Stimulated activated naive CD8-positive, alpha-beta T cell treated with anti-CD3 and anti-CD28 coated beads, Interleukin-15, Interleukin-2, amounts not matched to agents 100 ng/mL and 50 ng/mL, for 24 hours (primary cell): ENCODE measurements around the gene TNRC18.

Experiments
- H3K27ac Mint-ChIP-seq: one replicate; pipeline ENCODE4 v1.8.0; 2021; ENCODE audit warnings: mild to moderate bottlenecking, mixed read lengths
- H3K27me3 Mint-ChIP-seq: one replicate; pipeline ENCODE4 v1.8.0; 2021; ENCODE audit warnings: mixed read lengths
- H3K36me3 Mint-ChIP-seq: one replicate; pipeline ENCODE4 v1.8.0; 2021; ENCODE audit warnings: low read depth, mixed read lengths
- H3K4me1 Mint-ChIP-seq: one replicate; pipeline ENCODE4 v1.8.0; 2021; ENCODE audit warnings: low read depth, mixed read lengths
- H3K4me3 Mint-ChIP-seq: one replicate; pipeline ENCODE4 v1.8.0; 2021; ENCODE audit warnings: mild to moderate bottlenecking, mixed read lengths
- H3K9me3 Mint-ChIP-seq: one replicate; pipeline ENCODE4 v1.8.0; 2021; ENCODE audit warnings: mixed read lengths

Gene TNRC18

DNA sequence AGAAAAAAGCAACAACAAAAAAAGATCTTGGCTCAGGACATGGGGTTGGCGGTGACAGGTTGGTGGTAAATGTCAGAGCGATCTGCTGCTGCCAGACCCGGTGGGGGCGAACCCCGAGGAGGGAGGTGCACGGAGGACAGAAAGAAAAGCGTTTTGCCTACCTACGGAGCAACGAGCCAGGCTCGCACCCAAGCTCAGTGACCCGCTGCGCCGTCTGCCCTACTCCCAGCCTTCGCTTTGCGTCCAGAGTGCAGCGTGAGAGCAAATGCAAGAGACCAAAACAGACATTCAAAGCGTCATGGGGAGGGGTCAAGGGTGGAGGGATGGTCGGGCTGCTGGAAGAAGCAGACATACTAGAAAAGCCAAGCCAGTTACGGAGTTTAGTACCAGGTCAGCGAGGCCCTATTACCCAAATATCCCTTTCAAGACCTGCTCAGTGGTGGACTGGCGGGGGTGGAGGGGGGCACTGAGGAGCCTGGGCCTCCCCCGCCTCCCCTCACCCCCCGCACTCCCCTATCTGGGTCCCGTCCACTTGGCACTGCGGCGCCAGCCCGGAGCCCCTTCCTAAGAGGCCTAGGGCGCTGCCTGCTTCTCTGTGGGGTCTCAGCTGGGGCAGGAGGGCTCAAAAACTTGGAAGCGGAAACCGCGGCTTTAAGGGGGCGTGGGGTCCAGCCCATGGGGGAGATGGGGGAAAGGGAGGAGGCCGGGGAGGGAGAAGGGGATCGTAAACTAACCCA is 74.0 kb downstream of the TNRC18 start:
- no peaks in the 10 kb centered on the region for H3K27me3 Mint-ChIP-seq
- H3K9me3 Mint-ChIP-seq, result no peaks in the 10 kb centered on the region
- no peak overlapping the region for H3K27ac Mint-ChIP-seq
- H3K4me1 Mint-ChIP-seq, result peaks cover 3% of the 10 kb centered on the region
- no peak overlapping the region for H3K4me3 Mint-ChIP-seq
- peaks cover 49% of the 10 kb centered on the region for H3K36me3 Mint-ChIP-seq

DNA sequence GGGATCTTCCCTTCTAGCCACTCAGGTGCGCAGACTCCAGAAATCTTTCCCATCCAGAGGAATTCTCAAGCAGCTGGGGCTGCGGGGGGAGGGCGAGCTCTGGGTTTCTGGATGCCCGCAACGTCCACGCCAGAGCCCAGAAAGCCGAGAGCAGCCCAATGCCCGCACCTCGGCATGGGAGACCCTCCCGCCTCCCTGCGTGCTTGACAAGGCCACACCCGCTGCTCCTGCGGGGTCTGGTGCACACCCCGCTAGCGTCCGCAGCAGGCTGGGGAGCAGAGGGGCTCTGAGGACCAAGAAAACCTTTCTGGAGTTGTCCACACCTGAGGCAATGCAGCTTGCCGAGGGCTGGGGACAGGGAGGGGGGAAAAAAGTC is 74.6 kb downstream of the TNRC18 start:
- H3K36me3 Mint-ChIP-seq, result peaks cover 50% of the 10 kb centered on the region
- H3K27me3 Mint-ChIP-seq, result no peaks in the 10 kb centered on the region
- H3K4me3 Mint-ChIP-seq, result no peak overlapping the region
- H3K9me3 Mint-ChIP-seq, result peaks cover 2% of the 10 kb centered on the region
- no peak overlapping the region for H3K27ac Mint-ChIP-seq
- no peaks in the 10 kb centered on the region for H3K4me1 Mint-ChIP-seq

DNA sequence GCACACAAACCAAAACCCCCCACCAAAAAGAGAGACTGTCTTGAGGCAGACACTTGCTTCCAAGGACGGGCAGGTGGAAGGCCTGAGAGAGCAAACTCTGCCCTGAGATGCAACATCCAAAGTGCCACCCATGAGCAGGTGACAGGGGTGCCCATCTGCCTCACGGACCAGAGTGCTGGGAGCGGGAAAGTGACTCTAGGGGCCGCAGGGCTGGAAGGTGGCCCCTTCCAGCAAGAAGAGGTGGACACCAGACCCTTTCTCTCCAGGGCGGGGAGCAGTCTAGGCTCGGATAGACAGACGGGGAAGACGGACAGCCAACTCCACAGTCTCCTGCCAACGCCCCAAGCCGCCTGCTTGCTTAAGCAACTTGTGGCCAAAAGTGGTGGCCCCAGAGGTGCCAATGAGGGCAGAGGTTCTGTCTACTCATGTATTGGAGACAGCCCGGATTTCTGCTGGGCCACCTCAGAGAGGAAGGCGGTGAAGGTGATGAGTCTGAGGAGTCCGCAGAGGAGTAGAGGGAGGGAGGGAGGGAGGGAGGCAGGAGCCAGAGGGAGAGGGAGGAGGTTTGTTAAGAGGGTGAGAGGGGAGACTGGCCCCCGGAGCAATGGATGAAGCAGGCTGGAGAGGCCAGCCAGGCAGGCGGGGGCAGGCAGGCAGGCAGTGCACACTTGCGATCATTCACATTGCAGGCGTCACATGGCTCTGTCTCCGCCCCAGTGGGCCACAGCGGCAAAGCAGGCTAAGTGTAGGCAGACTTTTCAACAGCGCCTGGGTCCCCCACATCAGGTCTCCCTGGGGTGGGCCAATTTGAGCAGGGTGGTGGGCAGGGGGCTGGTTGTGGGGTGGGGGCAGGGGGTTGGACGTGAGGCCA is 75.3 kb downstream of the TNRC18 start:
- H3K27me3 Mint-ChIP-seq, result no peaks in the 10 kb centered on the region
- H3K9me3 Mint-ChIP-seq, result peaks cover 7% of the 10 kb centered on the region
- peaks cover 52% of the 10 kb centered on the region for H3K36me3 Mint-ChIP-seq
- no peak overlapping the region for H3K4me3 Mint-ChIP-seq
- H3K4me1 Mint-ChIP-seq, result no peaks in the 10 kb centered on the region
- H3K27ac Mint-ChIP-seq, result no peak overlapping the region

DNA sequence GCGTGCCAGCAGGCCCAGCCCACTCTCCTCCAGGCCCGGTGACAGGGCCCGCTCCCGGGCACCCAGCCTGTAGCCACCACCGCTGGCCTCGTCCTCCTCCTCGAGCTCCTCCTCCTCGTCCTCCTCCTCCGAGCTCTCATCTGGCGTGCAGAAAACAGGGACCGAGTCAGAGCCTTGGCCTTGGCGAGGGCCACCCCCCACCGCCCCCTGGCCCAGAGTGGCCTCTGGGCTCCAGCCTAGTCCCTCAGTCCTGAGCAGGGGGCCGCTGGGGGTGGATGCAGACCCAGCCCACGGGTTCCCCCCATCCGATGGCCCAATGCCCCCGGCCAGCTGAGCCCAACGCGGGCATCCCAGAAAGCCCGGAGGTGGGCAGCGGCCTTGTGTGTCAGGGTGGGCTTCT is 78.0 kb downstream of the TNRC18 start:
- peaks cover 57% of the 10 kb centered on the region for H3K36me3 Mint-ChIP-seq
- no peak overlapping the region for H3K27ac Mint-ChIP-seq
- no peaks in the 10 kb centered on the region for H3K27me3 Mint-ChIP-seq
- H3K4me3 Mint-ChIP-seq, result no peak overlapping the region
- H3K4me1 Mint-ChIP-seq, result no peaks in the 10 kb centered on the region
- peaks cover 7% of the 10 kb centered on the region for H3K9me3 Mint-ChIP-seq

DNA sequence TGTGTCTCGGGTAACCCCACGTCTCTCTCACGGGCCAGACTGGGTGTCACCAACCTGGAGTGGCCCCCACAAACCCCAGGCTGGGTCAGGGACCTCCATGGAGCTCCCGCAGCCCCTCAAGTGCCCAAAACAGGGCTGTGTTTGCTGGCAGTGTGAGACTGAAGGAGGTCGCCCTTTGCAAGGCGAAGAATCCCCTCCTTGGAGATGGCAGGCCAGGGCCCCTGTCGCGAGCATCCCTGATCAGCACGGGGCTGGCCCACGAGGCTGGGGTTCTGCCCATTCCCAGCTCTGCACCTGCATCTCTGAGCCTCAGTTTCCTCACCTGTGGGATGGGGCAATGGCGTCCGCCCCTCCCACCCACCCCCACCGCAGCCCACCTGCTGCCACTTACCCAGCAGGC is 78.5 kb downstream of the TNRC18 start:
- H3K4me3 Mint-ChIP-seq, result no peak overlapping the region
- H3K27ac Mint-ChIP-seq, result no peak overlapping the region
- peaks cover 7% of the 10 kb centered on the region for H3K9me3 Mint-ChIP-seq
- peaks cover under 1% of the 10 kb centered on the region for H3K4me1 Mint-ChIP-seq
- no peaks in the 10 kb centered on the region for H3K27me3 Mint-ChIP-seq
- peaks cover 61% of the 10 kb centered on the region for H3K36me3 Mint-ChIP-seq

DNA sequence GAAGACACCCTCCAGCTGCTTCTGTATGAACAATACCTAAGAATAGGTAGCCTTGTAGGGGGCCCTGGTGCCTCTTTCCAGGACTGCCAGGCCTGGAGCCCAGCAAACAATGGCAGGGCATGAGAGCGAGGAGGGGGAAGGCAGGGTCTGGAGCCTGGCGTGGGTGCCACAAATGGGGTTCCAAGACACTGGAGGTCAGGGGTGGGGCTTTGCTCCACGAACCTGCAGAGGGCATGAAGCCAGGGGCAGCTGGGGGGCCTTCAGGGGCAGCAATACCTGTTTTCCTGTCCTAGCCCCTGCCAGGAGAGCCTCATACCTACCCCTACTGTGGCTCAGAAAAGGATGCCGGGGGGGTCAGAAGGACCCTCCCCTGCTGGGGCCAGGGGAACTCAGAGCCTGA is 79.3 kb downstream of the TNRC18 start:
- Mint-ChIP-seq H3K9me3 (peaks cover 7% of the 10 kb centered on the region), H3K4me1 (peaks cover 3% of the 10 kb centered on the region), H3K27me3 (no peaks in the 10 kb centered on the region), H3K36me3 (peaks cover 67% of the 10 kb centered on the region), H3K27ac (no peak overlapping the region), H3K4me3 (no peak overlapping the region)

DNA sequence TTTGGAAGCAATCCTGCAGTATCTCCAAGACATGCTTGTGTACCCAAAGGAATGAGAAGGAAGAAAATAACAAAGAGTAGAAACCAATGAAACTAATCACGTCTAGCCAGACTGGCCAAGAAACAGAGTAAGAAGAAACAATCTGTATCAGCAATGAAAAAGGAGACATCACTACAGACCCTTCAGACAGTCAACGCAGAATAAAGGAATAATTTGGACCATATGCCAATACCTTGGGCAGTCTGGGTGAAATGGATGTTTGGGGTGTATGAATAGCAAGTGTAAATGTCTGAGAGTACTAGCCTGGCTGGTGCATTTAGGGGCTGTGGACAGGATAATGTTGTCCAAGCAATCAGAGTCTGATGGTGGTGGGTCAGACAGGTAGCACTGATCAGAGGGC is 79.8 kb downstream of the TNRC18 start:
- Mint-ChIP-seq H3K27ac (no peak overlapping the region), H3K36me3 (peaks cover 70% of the 10 kb centered on the region), H3K9me3 (peaks cover 7% of the 10 kb centered on the region), H3K4me3 (no peak overlapping the region), H3K27me3 (no peaks in the 10 kb centered on the region), H3K4me1 (peaks cover 3% of the 10 kb centered on the region)

DNA sequence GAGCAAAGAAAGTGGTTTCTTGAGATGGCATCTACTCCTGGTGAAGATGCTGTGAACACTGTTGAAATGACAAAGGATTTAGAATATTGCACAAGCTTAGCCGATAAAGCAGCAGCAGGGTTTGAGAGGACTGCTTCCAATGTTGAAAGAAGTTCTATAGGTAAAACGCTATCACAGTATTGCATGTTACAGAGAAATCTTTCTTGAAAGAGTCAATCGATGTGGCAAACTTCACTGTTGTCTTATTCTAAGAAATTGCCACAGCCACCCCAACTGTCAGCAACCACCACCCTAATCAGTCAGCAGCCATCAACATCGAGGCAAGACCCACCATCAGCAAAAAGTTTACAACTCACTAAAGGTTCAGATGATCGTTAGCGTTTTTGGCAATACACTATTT is 81.0 kb downstream of the TNRC18 start:
- peaks cover 77% of the 10 kb centered on the region for H3K36me3 Mint-ChIP-seq
- no peak overlapping the region for H3K4me3 Mint-ChIP-seq
- no peaks in the 10 kb centered on the region for H3K27me3 Mint-ChIP-seq
- peaks cover 3% of the 10 kb centered on the region for H3K4me1 Mint-ChIP-seq
- no peak overlapping the region for H3K27ac Mint-ChIP-seq
- H3K9me3 Mint-ChIP-seq, result peaks cover 7% of the 10 kb centered on the region

DNA sequence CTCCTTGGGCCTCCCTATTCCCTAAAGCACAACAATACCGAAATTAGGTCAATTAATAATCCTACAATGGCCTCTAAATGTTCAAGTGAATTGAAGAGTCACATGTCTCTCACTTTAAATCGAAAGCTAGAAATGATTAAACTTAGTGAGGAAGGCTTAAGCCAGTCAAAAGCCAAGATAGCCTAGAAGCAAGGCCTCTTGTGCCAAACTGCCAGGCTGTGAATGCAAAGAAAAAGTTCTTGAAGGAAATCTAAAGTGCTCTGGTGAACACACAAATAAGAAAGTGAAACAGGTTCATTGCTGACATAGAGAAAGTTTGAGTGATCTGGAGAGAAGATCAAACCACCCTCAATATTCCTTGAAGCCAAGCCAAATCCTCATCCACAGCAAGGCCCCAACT is 83.7 kb downstream of the TNRC18 start:
- H3K27ac Mint-ChIP-seq, result no peak overlapping the region
- H3K36me3 Mint-ChIP-seq, result peaks cover 89% of the 10 kb centered on the region
- no peak overlapping the region for H3K4me3 Mint-ChIP-seq
- H3K4me1 Mint-ChIP-seq, result peaks cover 3% of the 10 kb centered on the region
- H3K27me3 Mint-ChIP-seq, result no peaks in the 10 kb centered on the region
- H3K9me3 Mint-ChIP-seq, result peaks cover 19% of the 10 kb centered on the region

DNA sequence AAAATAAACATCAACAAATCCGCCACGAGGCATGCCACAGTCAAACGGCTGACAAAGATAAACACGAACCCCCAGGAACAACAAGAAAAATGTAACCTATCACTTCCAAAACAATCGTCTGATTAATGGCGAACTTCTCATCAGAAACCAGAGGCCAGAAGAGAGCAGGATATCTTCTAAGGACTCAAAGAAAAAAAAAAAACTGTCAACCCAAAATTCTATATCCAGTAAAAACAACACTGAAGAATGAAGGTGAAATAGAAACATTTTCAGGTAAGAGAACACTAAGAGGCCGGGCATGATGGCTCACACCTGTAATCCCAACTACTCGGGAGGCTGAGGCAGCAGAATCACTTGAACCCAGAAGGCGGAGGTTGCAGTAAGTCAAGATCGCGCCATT is 86.6 kb downstream of the TNRC18 start:
- H3K27me3 Mint-ChIP-seq, result no peaks in the 10 kb centered on the region
- no peak overlapping the region for H3K27ac Mint-ChIP-seq
- no peak overlapping the region for H3K4me3 Mint-ChIP-seq
- H3K36me3 Mint-ChIP-seq, result peaks cover 74% of the 10 kb centered on the region
- peaks cover 12% of the 10 kb centered on the region for H3K9me3 Mint-ChIP-seq
- H3K4me1 Mint-ChIP-seq, result peaks cover 6% of the 10 kb centered on the region

DNA sequence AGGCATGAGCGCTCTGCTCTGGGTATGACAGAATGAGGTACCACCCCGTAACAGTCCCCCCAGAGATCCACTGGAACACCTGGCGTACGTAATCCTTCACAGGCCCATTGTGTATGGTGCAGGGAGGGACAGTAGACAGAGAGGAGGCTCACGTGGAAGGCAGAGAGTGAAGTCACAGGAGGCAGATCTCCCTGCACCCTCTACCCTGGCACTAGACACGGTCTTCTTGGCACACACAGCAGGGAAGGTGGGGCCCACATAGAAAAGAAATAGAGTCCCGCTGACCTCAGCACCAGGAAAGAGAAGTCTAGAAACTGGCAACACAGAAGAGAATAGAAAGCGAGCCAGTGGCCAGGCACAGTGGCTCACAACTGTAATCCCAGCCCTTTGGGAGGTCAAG is 89.0 kb downstream of the TNRC18 start:
- Mint-ChIP-seq H3K9me3 (peaks cover 12% of the 10 kb centered on the region), H3K27ac (no peak overlapping the region), H3K4me3 (no peak overlapping the region), H3K27me3 (no peaks in the 10 kb centered on the region), H3K4me1 (peaks cover 16% of the 10 kb centered on the region), H3K36me3 (peaks cover 69% of the 10 kb centered on the region)

DNA sequence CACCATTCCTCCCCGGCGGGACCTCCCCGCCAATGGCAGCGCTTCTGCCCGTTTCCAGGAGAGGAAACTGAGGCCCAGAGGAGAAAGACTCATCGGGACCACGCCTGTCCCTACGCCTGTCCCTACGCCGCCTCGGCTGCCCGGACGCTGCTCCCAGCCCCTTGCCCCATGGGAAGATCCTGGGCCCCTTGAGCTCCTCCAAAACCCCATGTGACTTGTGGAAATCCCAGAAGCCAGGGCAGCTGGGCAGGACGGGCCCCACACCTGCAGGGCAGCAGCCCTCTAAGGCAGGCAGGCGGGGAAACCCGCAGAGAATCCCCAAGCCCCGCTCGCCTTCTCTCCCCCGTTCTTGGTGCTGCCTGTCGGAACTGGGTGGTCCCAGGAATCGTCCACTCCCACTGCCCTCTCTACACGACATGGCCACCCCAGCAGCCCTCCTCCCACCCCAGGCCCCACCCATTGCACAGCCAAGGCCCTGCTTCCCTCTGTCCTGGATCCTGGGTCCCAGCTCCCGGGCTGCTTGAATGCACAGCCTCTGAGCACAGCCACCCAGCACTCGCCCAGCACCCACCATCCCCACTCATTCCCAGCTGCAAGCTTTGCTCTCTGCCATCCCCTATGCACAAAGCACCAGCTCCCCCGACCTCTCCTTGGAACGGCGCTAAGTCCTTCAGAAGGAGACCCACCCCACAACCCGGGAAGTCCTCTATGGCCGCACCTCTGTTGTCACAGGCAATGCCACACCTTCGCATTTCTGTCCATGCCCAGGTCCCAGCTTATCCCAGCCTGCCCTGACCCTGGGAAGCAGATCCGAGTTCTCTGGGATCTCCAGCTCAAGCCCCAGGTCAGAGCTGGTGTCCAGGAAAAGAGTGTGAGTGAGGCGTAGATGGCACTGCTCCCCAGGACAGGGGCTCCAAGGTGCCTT is 90.3 kb downstream of the TNRC18 start:
- peaks cover 59% of the 10 kb centered on the region for H3K36me3 Mint-ChIP-seq
- H3K4me3 Mint-ChIP-seq, result no peak overlapping the region
- H3K4me1 Mint-ChIP-seq, result peaks cover 16% of the 10 kb centered on the region
- H3K9me3 Mint-ChIP-seq, result peaks cover 12% of the 10 kb centered on the region
- H3K27me3 Mint-ChIP-seq, result no peaks in the 10 kb centered on the region
- H3K27ac Mint-ChIP-seq, result no peak overlapping the region

DNA sequence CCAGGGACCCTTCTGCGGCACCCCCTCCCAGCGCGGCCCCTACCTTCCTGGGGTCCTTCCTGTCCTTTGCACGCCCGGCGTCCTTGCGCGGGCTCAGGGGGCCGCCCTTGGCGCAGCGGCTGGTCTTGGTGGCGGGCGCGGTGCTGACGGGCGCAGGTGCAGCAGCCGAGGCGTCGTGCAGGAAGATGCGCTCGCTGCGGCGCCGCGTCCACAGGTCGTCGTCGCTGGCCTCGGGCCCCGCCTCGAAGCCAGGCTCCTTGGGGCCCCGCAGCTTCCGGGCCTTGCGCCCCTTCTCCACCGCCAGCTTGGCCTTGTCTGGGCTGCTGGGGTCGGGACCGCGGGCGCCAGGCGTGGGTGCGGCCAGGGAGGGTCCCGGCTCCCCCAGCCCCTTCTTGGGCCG is 91.1 kb downstream of the TNRC18 start:
- Mint-ChIP-seq H3K36me3 (peaks cover 52% of the 10 kb centered on the region), H3K4me1 (peaks cover 16% of the 10 kb centered on the region), H3K27me3 (no peaks in the 10 kb centered on the region), H3K27ac (no peak overlapping the region), H3K4me3 (no peak overlapping the region), H3K9me3 (peaks cover 12% of the 10 kb centered on the region)

DNA sequence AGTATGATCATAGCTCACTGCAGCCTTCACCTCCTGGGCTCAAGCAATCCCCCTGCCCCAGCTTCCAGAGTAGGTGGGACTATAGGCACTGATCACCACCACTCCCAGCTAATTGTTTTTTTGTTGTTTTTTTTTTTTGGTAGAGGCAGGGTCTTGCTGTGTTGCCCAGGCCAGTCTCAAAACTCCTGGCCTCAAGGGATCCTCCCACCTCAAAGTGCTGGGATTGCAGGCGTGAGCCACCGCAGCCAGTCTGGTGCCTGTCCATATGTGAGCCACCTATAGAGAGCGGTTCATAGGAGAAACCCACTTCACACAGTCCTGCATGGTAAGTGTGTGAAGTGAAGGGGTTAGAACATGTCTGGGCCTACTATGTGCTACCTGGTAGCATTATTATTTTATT is 93.3 kb downstream of the TNRC18 start:
- Mint-ChIP-seq H3K27ac (no peak overlapping the region), H3K4me1 (peaks cover 16% of the 10 kb centered on the region), H3K9me3 (no peaks in the 10 kb centered on the region), H3K27me3 (no peaks in the 10 kb centered on the region), H3K36me3 (peaks cover 42% of the 10 kb centered on the region), H3K4me3 (no peak overlapping the region)

DNA sequence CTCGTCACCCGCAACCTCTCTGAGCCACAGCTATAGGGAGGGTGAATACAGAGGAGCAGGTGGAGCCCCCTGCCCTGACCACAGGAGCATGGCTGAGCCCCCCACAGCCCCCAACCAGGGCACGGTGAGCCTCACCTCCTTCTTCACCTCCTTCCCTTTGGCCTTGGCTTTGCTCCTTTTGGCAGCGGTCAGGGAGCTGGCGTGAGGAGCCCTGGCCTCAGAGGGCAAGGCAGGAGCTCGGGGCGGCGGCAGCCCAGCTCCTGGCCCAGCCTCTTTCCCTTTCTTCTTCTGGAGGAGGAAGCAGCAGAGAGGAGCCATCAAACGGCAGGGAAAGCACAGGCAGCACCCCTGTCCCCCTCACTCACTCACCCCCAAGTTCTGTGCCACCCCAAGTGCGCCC is 98.7 kb downstream of the TNRC18 start:
- Mint-ChIP-seq H3K36me3 (peaks cover 36% of the 10 kb centered on the region), H3K27me3 (no peaks in the 10 kb centered on the region), H3K27ac (no peak overlapping the region), H3K9me3 (peaks cover 2% of the 10 kb centered on the region), H3K4me3 (no peak overlapping the region), H3K4me1 (no peaks in the 10 kb centered on the region)
